ENCODE data around the gene PLXDC1.

DNA sequence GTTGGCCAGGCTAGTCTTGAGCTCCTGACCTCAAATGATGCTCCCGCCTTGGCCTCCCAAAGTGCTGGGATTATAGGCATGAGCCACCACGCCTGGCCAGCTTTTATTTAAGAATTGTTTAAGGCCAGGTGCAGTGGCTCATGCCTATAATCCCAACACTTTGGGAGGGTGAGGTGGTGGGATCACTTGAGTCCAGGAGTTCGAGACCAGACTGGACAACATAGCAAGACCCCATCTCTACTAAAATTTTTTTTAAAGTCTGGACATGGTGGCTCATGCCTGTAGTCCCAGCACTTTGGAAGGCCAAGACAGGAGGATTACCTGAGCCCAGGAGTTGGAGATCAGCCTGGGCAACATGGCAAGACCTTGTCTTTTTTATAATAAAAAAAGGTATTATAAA lies 5.2 kb downstream of the PLXDC1 start:
- TF ChIP-seq EZH2 (IDR thresholded peaks at IDR 0.05; ENCODE audit: borderline replicate concordance, low read depth, low read length, poor library complexity, severe bottlenecking) = no peak
- TF ChIP-seq, protein P1, sequence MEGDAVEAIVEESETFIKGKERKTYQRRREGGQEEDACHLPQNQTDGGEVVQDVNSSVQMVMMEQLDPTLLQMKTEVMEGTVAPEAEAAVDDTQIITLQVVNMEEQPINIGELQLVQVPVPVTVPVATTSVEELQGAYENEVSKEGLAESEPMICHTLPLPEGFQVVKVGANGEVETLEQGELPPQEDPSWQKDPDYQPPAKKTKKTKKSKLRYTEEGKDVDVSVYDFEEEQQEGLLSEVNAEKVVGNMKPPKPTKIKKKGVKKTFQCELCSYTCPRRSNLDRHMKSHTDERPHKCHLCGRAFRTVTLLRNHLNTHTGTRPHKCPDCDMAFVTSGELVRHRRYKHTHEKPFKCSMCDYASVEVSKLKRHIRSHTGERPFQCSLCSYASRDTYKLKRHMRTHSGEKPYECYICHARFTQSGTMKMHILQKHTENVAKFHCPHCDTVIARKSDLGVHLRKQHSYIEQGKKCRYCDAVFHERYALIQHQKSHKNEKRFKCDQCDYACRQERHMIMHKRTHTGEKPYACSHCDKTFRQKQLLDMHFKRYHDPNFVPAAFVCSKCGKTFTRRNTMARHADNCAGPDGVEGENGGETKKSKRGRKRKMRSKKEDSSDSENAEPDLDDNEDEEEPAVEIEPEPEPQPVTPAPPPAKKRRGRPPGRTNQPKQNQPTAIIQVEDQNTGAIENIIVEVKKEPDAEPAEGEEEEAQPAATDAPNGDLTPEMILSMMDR (conservative IDR thresholded peaks at IDR 0.05; ENCODE audit: low read depth, low read length) = no peak

All from A673 (cell line).